Peyer's patch (tissue), 4 donors: Measurements from ENCODE around the gene CPA2.

ENCODE experiments used
- CTCF ChIP-seq, 6 experiments: fragments of 450-650 bp in 4 of 6; fragments of 200-600 bp in 2 of 6; sonication (generic) in 1 of 6; IDR thresholded peaks; one replicate each; pipeline ENCODE4 v1.5.1; 2017 to 2019; ENCODE audit warnings: antibody characterized with exemption in 6 of 6, mild to moderate bottlenecking in 3 of 6, moderate library complexity in 1 of 6
- POLR2A ChIP-seq, 2 donors: fragments of 450-650 bp; IDR thresholded peaks; one replicate each; pipeline ENCODE4 v1.5.1; 2017; ENCODE audit warnings: antibody characterized with exemption in 2 of 2, mild to moderate bottlenecking in 2 of 2, moderate library complexity in 2 of 2

- TF ChIP-seq CTCF (IDR thresholded peaks at IDR 0.05) = no peak
- no peak for TF ChIP-seq POLR2A (IDR thresholded peaks at IDR 0.05)
Measured at GRCh38 chr7:130288168-130288567, 21.5 kb downstream of the CPA2 start.
